Left lobe of liver (tissue), 2 donors: ENCODE measurements around the gene PRKAG2. TPM values are rescaled to one million over a fixed set of nuclear protein-coding genes. Genes with fewer than 3 reads are reported as not detected.
"Not testable (repeated sequence)": the region's sequence is repeated elsewhere in the genome, so short reads cannot be mapped to it uniquely, and the experiment has no call there.

Experiments used
- ATAC-seq: fragments of 200-7000 bp; cut with Tn5 transposase; one replicate; pipeline ENCODE4 v1.9.1; 2020; ENCODE audit warnings: mild to moderate bottlenecking, moderate library complexity
- DNase-seq: peaks from one replicate; pipeline ENCODE4 v3.0.0-alpha.2; 2020; ENCODE audit warnings: low spot score
- total RNA-seq: library from RNA; stranded (reverse); gene quantifications from one replicate; pipeline ENCODE4 v1.2.1, GENCODE V29; 2021
- donor health status: DM: no; HTN: no; CAD: no; lungs with moderate emphysema.
- donor health status: DM: no; HTN: yes; CAD: no.

The PRKAG2 gene
- 43.4 TPM for total RNA-seq

DNA sequence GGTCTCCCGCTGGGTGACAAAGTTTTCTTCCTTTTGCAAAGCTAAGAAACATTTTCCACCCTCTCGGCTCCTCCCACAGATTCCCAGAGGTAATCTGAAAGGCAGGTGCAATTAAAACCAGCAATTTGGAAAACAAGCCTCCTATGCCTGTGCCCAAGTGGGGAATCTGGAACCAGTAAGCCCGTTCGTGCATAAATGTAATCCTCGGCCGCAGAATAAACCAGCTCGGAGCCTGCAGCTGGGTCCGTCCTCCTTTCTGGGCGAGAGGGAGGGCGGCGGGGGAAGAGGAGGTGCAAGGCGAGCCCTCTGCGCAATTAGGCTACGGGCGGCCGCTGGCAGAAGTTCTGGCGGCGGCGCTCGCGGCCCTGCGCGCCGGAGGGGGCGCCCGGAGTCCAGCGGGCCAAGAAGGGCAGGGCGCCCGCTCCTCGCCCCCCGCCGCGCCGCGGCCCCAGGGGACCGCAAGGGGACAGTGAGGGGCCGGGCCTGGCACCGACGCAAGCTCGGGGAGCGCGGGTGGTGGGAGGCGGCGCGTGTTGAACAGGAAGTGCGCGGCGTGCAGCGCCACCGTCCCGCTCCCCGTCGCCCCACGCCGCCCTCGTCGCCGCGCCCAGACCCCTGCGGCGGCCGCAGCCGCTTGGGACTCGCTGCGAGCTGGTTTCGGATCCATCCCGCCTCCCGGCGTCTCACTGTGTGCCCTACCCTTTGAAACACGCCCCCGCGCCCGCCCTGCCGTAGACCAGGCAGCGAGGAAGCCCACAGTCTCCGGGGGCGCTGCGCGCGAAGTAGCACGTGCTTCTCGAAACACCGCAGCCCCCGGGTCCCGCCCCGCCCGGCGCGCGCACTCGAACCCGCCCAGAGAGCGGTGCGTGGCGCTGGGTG, at the start of gene PRKAG2:
TSS of gene PRKAG2 (minus strand) at position 217 of the 879 bp plus-strand sequence. CDS start 495 bp downstream, outside the sequence.
- peak; percentile 80 for DNase-seq
- ATAC-seq, result peak; percentile 51

DNA sequence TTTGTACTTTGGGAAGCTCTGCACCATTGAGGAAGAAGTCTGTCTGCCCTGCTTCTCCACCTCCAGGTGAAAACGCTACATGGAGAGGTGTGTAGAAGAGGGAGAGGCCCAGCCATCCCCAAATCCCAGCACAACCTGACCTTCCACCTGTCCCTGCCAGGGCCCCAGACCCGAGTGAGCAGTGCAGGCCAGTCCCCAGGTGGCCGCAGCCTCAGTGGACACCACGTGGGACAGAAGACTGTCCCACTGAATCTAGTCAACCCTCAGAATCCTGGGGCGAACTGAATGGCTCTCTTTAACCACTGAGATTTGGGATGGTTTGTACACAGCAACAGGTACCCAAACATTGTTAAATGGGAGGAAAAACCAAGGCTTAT, 49.4 kb upstream of the PRKAG2 start:
- DNase-seq, result no peak

DNA sequence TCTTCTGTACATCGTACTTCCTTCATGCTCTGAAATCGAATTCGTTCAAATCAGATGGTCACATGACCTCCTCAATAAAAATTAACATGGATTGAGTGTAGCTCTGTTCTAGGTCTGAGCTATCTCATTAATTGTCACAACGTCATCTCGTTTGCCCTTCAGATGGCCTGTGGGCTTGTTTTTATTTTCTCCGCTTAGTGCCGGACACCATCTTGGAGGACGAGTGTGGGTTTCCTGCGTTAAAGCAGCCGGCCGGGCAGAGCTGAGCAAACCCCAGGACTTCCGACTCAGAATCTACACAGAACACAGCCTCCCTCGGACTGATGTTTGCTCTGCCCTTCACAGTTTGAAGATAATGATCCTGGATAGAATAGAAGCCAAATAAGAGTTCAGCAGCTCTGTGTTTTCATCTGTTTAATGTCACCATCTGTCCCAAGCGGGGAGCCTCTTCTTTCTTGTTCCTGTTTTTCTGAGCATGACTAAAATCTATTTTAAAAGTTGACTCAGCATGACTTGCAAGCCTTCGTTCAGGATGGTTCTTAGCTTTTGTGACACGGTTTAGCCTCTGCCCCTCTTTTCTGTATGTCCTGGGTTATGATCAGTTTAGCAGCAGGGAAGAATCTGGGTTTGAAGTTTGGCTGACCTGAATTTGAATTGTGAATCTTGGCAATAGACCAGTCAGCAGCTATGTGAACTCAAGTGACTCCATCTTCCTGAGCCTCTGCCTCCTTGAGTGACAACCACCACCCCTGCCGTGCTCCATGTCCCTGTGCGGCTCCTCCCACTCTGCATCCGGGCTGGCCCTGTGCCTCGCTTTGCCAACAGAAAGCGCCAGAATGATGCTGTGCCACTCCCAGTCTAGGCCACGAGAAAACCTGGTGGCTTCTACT, 48.8 kb upstream of the PRKAG2 start:
- ATAC-seq, result peak; percentile 79
- DNase-seq, result peak; percentile 91

More for the DNA sequence above, 49.4 kb upstream of the PRKAG2 start:
- ATAC-seq, result no peak

DNA sequence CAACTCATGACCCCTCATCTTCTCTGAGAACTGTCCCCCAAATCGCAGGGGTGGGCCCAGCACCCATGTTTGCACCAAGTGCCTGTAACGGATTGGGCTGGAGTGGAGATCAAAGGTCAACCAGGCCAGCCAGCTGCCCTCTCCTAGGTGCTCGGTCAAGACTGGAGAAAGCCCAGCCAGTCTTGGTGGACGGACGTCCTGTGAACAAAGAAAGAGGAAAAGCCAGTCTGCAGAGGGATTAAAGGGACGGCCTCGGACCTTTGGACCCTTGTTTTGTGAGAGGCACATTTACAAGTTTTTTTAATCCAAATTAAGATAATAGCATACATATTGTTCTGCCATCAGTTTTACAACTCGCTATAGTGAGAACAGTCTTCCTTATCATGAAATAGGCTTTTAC, 47.6 kb upstream of the PRKAG2 start:
- ATAC-seq, result peak; percentile 13

DNA sequence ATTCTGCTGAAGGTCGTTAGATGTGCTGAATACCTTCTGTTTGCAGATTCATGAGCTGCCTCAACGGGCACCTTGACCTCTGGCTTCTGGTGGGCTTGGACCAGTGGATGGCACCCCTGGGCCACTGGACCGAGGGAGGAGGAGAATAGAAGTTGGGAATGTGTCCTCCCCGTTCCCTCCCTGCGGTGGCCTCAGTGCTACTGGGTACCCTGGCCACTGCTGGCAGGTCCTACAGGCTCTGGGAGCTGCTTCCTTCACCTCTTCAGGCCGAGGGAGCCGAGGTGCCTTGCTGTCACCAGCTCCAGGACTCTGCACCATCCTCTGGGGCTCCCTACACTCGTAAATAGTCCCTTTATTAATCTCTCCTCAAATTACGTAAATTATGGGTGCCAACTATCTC, 47.1 kb upstream of the PRKAG2 start:
- no peak for DNase-seq

More for the DNA sequence above, 47.6 kb upstream of the PRKAG2 start:
- DNase-seq, result peak; percentile 63

DNA sequence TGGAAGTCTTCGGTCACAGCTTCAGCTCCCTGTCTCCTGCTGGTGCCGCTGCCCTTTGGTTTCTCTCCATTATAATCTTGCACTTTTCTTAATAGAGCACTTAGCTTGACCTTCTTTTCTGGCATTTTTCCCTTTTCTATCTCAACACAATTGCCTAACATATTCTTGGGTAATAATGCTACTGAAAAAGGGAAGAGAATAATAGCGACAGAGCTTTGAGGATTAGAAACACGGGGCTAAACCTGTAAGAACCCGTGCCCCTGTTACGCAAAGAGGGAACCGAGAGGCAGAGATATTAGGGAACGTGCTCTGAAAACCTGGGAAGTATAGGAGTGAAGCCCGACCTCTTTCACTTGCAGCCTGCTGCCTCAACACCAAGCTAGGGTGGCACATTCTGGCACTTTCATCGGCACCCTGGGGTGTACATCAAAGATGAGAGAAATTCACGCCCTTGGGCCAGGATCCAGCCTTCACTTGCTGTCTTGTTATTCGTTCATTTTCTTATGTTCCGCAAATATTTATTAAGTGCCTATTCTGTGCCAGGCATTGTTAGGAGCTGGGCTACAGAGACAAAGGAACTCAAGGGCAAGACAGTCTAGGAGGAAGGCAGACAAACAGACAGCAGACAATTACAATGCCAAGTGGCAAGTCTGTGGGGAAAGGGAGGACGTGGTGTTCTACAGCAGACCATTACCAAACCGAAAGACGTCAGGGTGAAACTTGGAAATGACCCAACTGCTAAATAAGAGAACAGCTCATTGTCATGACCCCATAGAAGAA, 46.4 kb upstream of the PRKAG2 start:
- peak; percentile 7 for ATAC-seq
- DNase-seq, result peak; percentile 60

More for the DNA sequence above, 47.1 kb upstream of the PRKAG2 start:
- ATAC-seq, result no peak

DNA sequence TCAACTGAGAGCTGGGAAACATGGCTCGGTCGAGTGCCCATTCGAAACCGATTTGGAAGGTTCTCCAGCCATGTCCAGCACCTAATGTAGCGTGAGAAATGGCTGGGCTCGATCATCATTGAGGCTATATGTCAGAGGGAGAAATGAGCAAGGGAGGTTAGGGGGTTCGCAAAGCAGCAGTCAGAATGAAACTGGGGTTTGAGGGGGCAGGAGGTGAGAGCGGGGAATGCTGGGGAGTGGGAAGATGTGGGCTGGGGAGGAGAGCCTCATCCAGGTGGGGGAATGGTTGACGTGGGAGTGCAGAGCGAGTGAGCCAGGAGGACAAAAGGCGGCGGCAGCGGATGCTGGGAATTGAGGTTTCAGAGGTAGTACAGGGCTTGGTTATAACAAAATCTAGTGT, 44.5 kb upstream of the PRKAG2 start:
- ATAC-seq (no peak), DNase-seq (no peak)

DNA sequence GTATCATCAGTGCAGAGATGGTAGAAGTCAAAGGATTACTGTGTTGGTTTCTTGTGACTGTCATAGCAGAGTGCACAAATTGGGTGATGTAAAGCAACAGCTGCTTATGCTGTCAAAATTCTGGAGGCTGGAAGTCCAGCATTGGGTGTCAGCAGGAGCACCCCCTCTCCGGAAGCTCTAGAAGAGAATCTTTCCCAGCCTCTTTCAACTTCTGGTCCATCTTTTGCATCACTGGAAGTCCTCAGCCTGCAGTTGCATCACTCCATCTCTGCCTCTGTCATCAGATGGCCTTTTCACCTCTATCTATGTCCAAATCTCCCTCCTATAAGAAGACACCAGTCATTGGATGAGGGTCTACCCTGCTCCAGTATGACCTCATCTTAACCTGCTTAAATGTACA, 43.6 kb upstream of the PRKAG2 start:
- DNase-seq (no peak), ATAC-seq (no peak)

DNA sequence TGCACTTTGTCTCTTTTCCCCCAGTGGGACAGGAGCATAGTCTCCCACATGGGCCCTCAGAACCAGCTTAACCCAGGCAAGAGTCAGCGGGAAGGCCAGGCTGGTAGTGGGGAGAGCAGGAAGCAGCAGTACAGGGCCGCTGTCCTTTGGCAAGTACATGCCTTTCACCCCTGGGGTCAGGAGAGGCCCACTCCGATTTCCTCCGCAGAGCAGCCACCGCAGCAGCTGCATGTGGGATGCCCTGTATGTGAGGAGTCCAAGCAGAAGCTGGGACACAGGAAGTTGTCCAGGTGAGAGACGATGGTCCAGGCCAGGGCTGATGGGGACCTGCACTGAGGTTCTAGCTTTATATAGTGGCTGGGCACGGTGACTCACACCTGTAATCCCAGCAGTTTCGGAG, 42.7 kb upstream of the PRKAG2 start:
- ATAC-seq (no peak), DNase-seq (no peak)

DNA sequence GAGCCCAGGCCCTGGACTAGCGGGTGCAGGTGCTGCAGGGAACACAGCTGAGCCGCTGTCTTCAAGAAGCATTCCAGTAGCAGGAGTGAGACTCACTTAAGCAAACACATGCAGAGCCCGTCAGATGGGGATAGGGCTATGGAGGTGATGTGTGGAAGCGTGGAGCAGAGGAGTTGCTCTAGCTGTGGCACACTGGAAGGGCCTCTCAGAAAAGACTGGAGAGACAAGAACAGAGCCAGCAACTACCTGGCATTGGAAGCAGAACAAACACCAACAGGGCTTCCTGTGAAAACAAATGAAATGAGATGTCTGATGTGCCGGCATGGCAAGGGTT, 41.6 kb upstream of the PRKAG2 start:
- DNase-seq, result no peak
- peak; percentile 54 for ATAC-seq

DNA sequence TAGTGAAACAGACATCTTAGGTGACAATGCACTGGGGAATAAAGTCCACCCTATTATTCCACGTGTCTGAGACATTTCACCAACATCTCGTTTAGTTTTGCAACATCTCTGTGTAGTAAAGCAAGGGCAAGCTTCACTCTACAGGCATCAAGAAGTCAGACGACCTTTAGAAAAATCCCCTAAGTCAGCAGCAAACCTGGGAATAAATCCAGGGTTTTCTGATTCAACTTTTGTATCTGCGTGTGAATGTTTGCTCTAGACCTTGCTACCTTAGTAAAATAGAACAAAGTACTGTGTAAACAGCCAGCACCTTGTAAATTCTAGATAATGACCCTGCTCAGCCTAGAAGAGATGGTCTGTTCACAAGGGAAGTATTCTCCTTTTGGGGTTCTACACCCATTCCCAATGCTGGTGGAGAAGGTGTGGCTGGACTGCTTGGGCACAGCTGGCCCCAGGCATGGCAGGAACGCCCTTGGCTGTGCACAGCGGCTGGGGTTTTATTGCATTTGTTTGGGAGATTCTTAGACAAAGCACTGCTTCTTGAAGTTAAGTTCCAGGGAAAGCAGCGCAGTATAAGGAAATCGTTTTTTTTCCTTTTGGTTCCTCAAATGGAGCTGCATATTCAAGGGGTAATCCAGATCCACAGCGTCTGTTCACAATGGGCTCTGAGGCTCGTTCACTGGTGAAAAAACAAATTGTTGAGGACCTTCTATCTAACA, 41.0 kb upstream of the PRKAG2 start:
- peak; percentile 65 for DNase-seq
- ATAC-seq, result peak; percentile 89

DNA sequence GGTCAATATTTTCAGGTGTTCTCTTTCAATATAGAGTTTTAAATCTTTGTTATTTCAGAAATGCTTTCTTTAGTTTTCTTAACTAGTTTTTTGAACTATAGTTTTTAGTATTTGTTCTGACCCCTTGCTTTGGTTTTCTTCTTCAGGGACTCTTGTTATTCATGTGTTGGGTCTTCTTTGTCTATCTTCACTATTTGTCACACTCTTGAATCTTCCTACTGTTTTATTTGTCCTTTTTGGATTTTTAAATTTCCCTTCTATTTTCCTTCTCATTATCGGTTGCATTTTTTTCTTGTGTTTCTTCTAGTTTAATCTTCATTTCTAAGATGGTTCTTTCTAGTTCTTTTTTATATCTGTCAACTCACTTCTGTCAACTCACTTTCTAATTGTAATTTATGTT, 37.1 kb upstream of the PRKAG2 start:
- DNase-seq, result no peak
- no peak for ATAC-seq

DNA sequence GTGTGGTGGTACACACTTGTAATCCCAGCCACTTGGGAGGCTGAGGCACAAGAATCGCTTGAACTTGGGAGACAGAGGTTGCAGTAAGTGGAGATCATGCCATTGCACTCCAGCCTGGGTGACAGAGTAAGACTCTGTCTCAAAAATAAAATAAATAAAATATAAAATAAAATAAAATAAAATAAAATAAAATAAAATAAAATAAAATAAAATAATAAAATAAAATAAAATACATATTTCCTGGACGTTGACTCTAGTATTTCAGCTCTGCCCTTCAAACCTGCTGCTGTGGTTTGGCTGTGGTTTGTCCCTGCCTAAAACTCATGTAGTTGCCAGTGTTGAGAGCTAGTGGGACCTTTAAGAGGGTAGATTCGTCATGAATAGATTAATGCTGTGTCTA, 33.7 kb upstream of the PRKAG2 start:
- DNase-seq, ATAC-seq: not testable (repeated sequence)

DNA sequence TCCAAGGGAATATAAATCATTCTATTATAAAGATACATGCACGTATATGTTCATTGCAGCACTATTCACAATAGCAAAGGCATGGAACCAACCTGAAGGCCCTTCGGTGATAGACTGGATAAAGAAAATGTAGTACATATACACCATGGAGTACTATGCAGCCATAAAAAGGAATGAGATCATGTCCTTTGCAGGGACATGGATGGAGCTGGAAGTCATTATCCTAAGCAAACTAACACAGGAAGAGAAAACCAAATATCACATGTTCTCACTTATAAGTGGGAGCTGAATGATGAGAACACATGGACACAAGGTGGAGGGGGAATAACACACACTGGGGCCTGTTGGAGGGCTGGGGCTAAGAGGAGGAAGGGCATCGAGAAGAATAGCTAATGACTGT, 30.2 kb upstream of the PRKAG2 start:
- ATAC-seq, DNase-seq: not testable (repeated sequence)

DNA sequence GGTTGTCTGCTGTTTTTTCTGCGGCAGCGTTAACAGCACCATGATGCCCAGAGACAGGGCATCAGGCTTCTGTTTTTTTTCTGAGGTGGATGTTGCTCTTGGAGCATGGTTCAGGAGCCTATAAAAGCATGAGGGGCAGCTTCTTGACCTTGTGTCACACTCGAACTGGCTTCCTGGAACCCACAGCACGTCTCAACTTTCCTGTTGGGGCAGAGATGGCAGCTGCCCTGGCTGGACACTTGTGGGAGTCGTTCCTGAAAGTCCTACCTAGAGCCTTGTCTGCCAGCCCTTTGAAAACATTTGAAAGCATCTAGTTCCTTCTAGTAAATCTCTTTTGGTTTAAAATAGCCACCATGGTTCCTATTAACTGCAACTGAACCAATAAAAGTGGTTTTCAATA, 28.9 kb upstream of the PRKAG2 start:
- DNase-seq (no peak), ATAC-seq (no peak)

DNA sequence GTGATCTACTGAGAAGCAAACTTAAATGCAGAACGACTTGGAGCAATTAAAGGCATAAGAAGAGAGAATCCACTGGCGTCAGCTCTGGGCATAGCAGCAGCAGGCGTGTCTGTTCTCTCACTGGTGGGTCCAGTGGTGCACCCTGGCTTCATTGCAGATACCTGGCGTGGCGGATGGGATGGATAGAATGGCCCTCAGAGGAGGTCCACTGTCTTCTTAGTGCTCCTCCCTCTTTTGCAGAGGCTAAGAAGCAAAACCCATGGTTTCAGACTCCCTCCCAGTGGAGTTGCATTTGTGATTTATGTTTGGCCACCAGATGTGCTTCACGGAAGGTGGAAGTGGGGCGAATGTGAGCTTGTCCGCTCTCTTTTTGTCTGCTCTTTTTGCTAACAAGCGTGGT, 28.4 kb upstream of the PRKAG2 start:
- DNase-seq (no peak), ATAC-seq (no peak)

DNA sequence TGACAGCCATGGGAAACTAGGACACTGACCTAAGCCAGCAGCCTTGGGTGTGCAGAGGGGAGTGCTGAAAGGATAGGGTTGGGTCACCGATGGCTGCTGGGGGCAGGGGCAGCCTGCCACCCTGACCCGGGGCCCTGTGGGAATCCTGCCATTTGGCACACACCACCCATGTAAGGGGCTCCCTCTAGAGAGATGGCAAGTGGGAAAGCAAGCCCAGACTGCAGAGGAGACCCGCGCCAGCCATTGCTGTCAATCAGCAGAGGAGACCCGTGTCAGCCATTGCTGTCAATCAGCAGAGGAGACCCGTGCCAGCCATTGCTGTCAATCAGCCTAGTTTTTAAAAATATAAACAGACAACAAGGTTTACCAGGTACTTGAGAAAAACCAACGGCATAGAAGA, 27.4 kb upstream of the PRKAG2 start:
- ATAC-seq, result no peak
- DNase-seq, result no peak

DNA sequence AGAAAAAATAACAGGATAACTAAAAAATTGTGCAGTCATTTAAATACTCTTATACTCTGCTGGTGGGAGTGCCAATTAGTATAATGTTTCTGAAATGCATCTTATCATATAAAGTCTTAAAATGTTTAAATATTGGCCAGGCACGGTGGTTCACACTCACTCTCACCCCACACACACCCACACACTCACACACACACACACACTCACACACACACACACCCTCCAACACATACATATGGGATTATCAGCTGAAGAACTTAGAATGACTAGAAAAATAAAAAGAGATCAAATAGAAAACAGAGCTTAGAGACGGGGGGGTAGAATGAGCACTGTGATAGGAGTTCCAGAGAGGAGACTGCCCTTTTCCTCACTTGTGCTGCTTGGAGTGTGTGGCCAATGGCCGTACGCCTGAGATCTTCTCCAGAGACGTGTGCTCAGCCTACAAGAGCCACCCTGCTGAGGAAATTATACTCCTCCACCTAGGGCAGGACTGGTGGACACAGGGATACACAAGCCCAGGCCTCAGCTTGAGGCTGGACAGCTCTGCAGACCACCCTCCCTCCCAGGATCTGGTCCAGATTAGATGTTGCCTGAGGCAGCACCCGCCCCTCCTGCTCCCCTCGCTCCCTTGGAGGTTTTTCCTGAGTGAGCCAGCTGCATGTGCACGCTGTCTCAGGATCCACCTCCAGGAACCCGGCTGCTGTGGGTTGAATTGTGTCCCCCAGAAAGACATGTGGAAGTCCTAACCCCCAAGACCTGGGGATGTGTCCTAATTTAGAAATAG, 26.5 kb upstream of the PRKAG2 start:
- ATAC-seq (no peak), DNase-seq (no peak)

DNA sequence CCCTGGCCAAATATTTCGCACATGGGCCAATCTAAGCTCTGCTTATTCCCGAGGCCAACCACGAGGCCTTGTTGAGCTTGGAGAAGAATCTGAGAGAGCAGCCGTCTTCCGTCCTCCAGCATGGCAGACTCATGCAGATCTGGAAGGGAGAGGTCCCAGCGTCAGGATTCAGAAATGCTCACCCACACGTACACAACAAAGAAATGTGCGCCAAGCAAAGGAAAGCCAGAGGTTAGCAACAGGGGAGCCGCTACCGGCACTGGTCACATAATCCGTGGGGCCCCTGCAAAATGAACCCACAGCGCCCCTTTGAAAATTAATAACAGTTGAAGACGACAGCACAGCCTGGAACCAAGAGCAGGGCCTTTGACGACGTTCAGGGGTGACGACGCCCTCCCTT, 25.4 kb upstream of the PRKAG2 start:
- no peak for ATAC-seq
- DNase-seq, result no peak

DNA sequence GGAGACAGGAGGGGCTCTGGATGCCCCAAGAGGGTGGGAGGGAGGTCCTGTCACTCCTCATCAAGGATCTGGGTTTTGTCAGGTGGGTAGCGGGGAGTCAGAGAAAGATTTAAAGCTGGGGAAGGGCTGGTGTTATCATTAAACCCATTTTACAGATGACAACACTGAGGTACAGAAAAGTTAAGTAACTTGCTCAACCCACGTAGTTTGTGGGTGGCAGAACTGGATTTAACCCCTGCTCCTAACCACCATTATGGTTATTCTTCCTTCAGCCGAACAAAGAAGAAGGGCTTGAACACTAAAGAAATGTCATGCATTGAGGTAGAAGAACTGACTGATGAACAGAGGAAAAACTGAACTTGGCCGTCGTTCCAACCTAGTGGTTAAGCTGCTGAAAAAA, 24.9 kb upstream of the PRKAG2 start:
- ATAC-seq (no peak), DNase-seq (no peak)
